MM.1S (cell line): ENCODE results near the gene LARGE2.

Source experiments
- DNase-seq: peaks from one replicate; pipeline ENCODE4 v3.0.0-alpha.2; 2015
- H2AFZ ChIP-seq: fragments of 300-600 bp; sonication (generic); 2 replicates; pipeline ENCODE4 v1.6.0; 2016; ENCODE audit warnings: antibody characterized with exemption, low read length
- H3F3A ChIP-seq: fragments of 300-600 bp; sonication (generic); 2 replicates; pipeline ENCODE4 v1.6.1; 2016; ENCODE audit warnings: mild to moderate bottlenecking, antibody characterized with exemption, low read length, moderate library complexity, mixed read lengths; ENCODE audit not compliant: insufficient read depth
- H3K27ac ChIP-seq: fragments of 300-600 bp; sonication (generic); 2 replicates; pipeline ENCODE4 v1.5.1; 2016; ENCODE audit warnings: mild to moderate bottlenecking, low read length
- H3K27me3 ChIP-seq: fragments of 300-600 bp; sonication (generic); replicated peaks from 2 replicates; pipeline ENCODE4 v1.6.0; 2016; ENCODE audit warnings: low read length; ENCODE audit not compliant: insufficient read depth
- H3K36me3 ChIP-seq: fragments of 300-600 bp; sonication (generic); replicated peaks from 2 replicates; pipeline ENCODE4 v1.6.1; 2016; ENCODE audit warnings: mild to moderate bottlenecking, low read length, mixed read lengths; ENCODE audit not compliant: insufficient read depth
- H3K4me1 ChIP-seq: fragments of 300-600 bp; sonication (generic); 2 replicates; pipeline ENCODE4 v1.6.1; 2016; ENCODE audit warnings: low read length, mixed read lengths
- H3K4me2 ChIP-seq: fragments of 300-600 bp; sonication (generic); 2 replicates; pipeline ENCODE4 v1.6.0; 2016; ENCODE audit warnings: low read depth, low read length
- H3K4me3 ChIP-seq: fragments of 300-600 bp; sonication (generic); 2 replicates; pipeline ENCODE4 v1.5.1; 2016; ENCODE audit warnings: low read length, mixed read lengths
- H3K79me2 ChIP-seq: fragments of 300-600 bp; sonication (generic); 2 replicates; pipeline ENCODE4 v1.6.1; 2016; ENCODE audit warnings: mixed run types, low read length, mixed read lengths
- H3K9ac ChIP-seq: fragments of 300-600 bp; sonication (generic); 2 replicates; pipeline ENCODE4 v1.6.1; 2016; ENCODE audit warnings: low read length, mixed read lengths
- H3K9me2 ChIP-seq: fragments of 300-600 bp; sonication (generic); replicated peaks from 2 replicates; pipeline ENCODE4 v1.6.1; 2016; ENCODE audit warnings: mild to moderate bottlenecking, low read length, mixed read lengths; ENCODE audit not compliant: insufficient read depth
- H3K9me3 ChIP-seq: fragments of 300-600 bp; sonication (generic); replicated peaks from 2 replicates; pipeline ENCODE4 v1.6.1; 2016; ENCODE audit warnings: mild to moderate bottlenecking, low read length, mixed read lengths; ENCODE audit not compliant: insufficient read depth
- H4K20me1 ChIP-seq: fragments of 300-600 bp; sonication (generic); 2 replicates; pipeline ENCODE4 v1.6.1; 2016; ENCODE audit warnings: mild to moderate bottlenecking, low read length, moderate library complexity, mixed read lengths; ENCODE audit not compliant: insufficient read depth
- EZH2 ChIP-seq: fragments of 300-600 bp; sonication (generic); optimal IDR thresholded peaks from 2 replicates; pipeline ENCODE3; 2017; ENCODE audit warnings: low read depth, mild to moderate bottlenecking, antibody characterized with exemption, low read length, mixed read lengths
- EZH2phosphoT487 ChIP-seq: fragments of 300-600 bp; sonication (generic); IDR thresholded peaks from 2 replicates; pipeline ENCODE4 v1.6.1; 2018; ENCODE audit warnings: antibody characterized with exemption, low read length
- TF ChIP-seq, protein P1 (sequence below): fragments of 300-600 bp; sonication (generic); IDR thresholded peaks from 2 replicates; pipeline ENCODE4 v1.5.1; 2016; ENCODE audit warnings: antibody characterized with exemption, low read length, mixed read lengths

Gene LARGE2

DNA sequence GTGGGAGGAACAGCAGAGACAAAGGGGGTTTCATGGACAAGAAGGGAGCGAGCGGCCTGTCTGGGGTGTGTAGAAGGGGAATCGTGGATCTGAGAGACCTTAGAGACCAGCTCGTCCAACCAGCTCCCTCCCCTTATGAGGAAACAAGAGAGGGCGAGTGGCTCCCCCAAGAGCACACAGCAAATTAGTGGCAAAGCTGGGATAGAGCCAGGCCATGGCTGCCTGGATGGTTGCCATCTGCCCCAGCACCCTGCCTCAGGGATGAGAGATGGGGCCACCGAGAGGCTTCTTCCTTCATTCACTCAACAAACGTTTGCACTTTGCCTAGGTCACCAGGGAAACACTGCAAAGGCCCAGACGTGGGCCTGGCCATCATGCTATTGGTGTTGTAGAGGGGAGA is 32.9 kb upstream of the LARGE2 start:
- Histone ChIP-seq H3K36me3 (no peaks in the 10 kb centered on the region), H3K9me2 (no peaks in the 10 kb centered on the region), H3K79me2 (no peaks in the 10 kb centered on the region), H3K27ac (no peak overlapping the region), H3K9me3 (no peaks in the 10 kb centered on the region), H3K4me2 (no peak overlapping the region), H2AFZ (no peak overlapping the region), H3K27me3 (no peaks in the 10 kb centered on the region), H3F3A (no peaks in the 10 kb centered on the region), H3K9ac (no peak overlapping the region), H3K4me3 (no peak overlapping the region), H3K4me1 (no peaks in the 10 kb centered on the region), H4K20me1 (no peaks in the 10 kb centered on the region)
- TF ChIP-seq, protein P1, sequence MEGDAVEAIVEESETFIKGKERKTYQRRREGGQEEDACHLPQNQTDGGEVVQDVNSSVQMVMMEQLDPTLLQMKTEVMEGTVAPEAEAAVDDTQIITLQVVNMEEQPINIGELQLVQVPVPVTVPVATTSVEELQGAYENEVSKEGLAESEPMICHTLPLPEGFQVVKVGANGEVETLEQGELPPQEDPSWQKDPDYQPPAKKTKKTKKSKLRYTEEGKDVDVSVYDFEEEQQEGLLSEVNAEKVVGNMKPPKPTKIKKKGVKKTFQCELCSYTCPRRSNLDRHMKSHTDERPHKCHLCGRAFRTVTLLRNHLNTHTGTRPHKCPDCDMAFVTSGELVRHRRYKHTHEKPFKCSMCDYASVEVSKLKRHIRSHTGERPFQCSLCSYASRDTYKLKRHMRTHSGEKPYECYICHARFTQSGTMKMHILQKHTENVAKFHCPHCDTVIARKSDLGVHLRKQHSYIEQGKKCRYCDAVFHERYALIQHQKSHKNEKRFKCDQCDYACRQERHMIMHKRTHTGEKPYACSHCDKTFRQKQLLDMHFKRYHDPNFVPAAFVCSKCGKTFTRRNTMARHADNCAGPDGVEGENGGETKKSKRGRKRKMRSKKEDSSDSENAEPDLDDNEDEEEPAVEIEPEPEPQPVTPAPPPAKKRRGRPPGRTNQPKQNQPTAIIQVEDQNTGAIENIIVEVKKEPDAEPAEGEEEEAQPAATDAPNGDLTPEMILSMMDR = no peak
- TF ChIP-seq EZH2phosphoT487 (no peak), EZH2 (no peak)
- DNase-seq = no peak

DNA sequence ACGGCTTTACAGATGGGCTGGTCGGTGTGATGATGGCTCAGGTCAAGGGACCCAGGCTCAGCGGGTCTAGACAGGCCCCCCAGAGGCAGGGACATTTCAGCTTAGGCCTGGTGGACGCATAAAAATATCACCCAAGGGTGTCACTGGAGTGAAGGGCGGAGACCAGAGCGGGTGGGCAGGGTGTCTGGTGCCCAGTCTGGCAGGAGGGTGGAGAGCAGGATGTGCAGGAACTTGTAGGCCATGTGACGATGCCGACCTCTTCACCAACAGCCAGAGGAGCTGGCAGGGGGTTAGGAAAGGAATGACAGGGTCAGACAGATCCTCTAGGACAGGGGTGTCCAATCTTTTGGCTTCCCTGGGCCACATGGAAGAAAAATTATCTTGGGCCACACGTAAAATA is 32.5 kb upstream of the LARGE2 start:
- H3K4me3 ChIP-seq = no peak overlapping the region
- no peak for DNase-seq
- H3K9ac ChIP-seq = no peak overlapping the region
- no peaks in the 10 kb centered on the region for H3K4me1 ChIP-seq
- no peaks in the 10 kb centered on the region for H4K20me1 ChIP-seq
- no peaks in the 10 kb centered on the region for H3K79me2 ChIP-seq
- H3F3A ChIP-seq = no peaks in the 10 kb centered on the region
- H2AFZ ChIP-seq = no peak overlapping the region
- no peaks in the 10 kb centered on the region for H3K9me3 ChIP-seq
- no peaks in the 10 kb centered on the region for H3K27me3 ChIP-seq
- TF ChIP-seq EZH2 = no peak
- TF ChIP-seq EZH2phosphoT487 = no peak
- TF ChIP-seq, protein P1 = no peak
- no peaks in the 10 kb centered on the region for H3K36me3 ChIP-seq
- H3K4me2 ChIP-seq = no peak overlapping the region
- H3K27ac ChIP-seq = no peak overlapping the region
- no peaks in the 10 kb centered on the region for H3K9me2 ChIP-seq

DNA sequence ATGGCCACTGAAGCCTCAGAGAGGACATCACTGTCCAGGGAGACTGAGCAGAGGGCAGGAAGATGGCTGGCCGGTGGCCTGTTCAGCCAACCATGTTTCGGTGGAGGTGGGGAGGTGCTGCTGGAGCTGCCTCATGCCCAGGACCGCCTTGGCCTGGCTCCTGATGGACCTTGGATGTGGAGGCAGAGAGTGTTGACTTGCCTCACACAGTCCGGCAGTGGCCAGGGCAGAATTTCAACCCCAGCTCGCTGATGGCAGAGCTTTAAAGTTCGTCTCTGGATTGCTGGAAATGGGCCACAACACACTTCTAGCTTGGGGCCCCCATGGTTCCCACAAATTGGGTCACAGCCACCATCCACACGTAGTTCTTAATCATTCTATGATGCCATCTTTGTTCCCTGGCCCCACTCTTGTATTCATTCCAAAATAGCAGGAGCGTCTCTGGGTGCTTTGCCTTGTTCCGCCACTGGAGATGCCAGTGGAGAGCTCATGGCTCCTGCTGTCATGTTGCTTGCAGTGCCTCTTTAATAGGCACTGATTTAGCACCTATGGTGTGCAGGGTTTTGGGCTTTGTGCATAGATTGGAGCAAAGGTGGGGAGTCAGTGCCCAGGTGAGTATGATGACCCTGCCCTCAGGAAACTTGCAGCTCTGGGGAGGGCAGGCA is 31.4 kb upstream of the LARGE2 start:
- Histone ChIP-seq H3K9me2 (no peaks in the 10 kb centered on the region), H4K20me1 (no peaks in the 10 kb centered on the region), H3K4me1 (no peaks in the 10 kb centered on the region), H2AFZ (no peak overlapping the region), H3F3A (no peaks in the 10 kb centered on the region), H3K9ac (no peak overlapping the region), H3K36me3 (no peaks in the 10 kb centered on the region), H3K4me3 (no peak overlapping the region), H3K27me3 (0 out of 2 replicates have a peak, but pooled peaks cover 4% of the 10 kb centered on the region), H3K27ac (no peak overlapping the region), H3K4me2 (no peak overlapping the region), H3K79me2 (no peaks in the 10 kb centered on the region), H3K9me3 (no peaks in the 10 kb centered on the region)
- no peak for TF ChIP-seq EZH2phosphoT487
- DNase-seq = no peak

DNA sequence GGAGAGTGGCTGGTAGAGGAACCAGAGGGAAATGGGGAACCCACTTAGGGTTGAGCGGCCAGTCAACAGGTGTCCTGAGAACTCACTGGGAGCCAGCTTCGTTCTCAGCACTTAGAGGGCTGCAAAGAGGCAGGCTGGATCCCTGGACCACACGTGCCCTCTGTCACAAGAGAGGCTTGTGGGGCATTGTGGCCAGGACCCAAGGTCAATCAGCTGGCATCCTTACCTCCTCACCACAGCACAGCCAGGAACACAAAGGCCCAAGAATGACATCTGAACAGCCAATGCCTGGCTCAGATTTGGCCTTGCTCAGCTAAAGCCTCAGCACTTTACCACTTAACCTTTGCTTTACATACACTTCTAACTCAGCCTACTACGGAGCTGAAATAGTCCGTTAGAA is 29.6 kb upstream of the LARGE2 start:
- Histone ChIP-seq H3F3A (no peaks in the 10 kb centered on the region), H3K27ac (no peak overlapping the region), H2AFZ (no peak overlapping the region), H3K27me3 (peaks cover 17% of the 10 kb centered on the region), H3K79me2 (no peaks in the 10 kb centered on the region), H3K4me3 (no peak overlapping the region), H4K20me1 (no peaks in the 10 kb centered on the region), H3K4me2 (no peak overlapping the region), H3K9me3 (no peaks in the 10 kb centered on the region), H3K36me3 (no peaks in the 10 kb centered on the region), H3K4me1 (no peaks in the 10 kb centered on the region), H3K9me2 (no peaks in the 10 kb centered on the region), H3K9ac (no peak overlapping the region)
- no peak for DNase-seq
- TF ChIP-seq, protein P1 = no peak
- TF ChIP-seq EZH2 = no peak
- no peak for TF ChIP-seq EZH2phosphoT487
